DND-41 (cell line): Measurements from ENCODE around the gene MCL1.
"Not testable (repeated sequence)": the region's sequence is repeated elsewhere in the genome, so short reads cannot be mapped to it uniquely, and the experiment has no call there.

Experiments
- ATAC-seq: fragments of 200-7000 bp; cut with Tn5 transposase; 3 replicates; pipeline ENCODE4 v1.9.1; 2021; ENCODE audit warnings: low read depth; ENCODE audit not compliant: insufficient read depth
- DNase-seq: peaks from one replicate; pipeline ENCODE4 v3.0.0-alpha.2; 2020
- H2AFZ ChIP-seq: 2 replicates; pipeline ENCODE4 v1.6.0; 2012; ENCODE audit warnings: low read depth, low read length
- H3K27ac ChIP-seq: 2 replicates; pipeline ENCODE4 v1.5.1; 2012; ENCODE audit warnings: low read length, inconsistent platforms
- H3K27me3 ChIP-seq: fragments of 200-600 bp; sonication (generic); 2 replicates; pipeline ENCODE4 v1.6.0; 2012; ENCODE audit warnings: low read length, mild to moderate bottlenecking, inconsistent platforms; ENCODE audit not compliant: insufficient read depth, poor library complexity
- H3K36me3 ChIP-seq: 2 replicates; pipeline ENCODE4 v1.5.1; 2012; ENCODE audit warnings: low read length, inconsistent platforms; ENCODE audit not compliant: insufficient read depth
- H3K4me1 ChIP-seq: 2 replicates; pipeline ENCODE4 v1.5.1; 2012; ENCODE audit warnings: mild to moderate bottlenecking, low read length; ENCODE audit not compliant: insufficient read depth
- H3K4me2 ChIP-seq: 2 replicates; pipeline ENCODE4 v1.6.0; 2012; ENCODE audit warnings: mild to moderate bottlenecking, moderate library complexity, low read length, inconsistent platforms; ENCODE audit not compliant: insufficient read depth
- H3K4me3 ChIP-seq, 2 experiments: fragments of 200-600 bp in 1 of 2; shearing (Covaris generic) in 1 of 2; 2 replicates each; pipeline ENCODE4 v1.5.1; 2012 to 2016; ENCODE audit warnings: inconsistent platforms in 2 of 2, low read length in 2 of 2, mild to moderate bottlenecking in 2 of 2, low read depth in 1 of 2, moderate library complexity in 1 of 2
- H3K79me2 ChIP-seq: 2 replicates; pipeline ENCODE4 v1.6.0; 2012; ENCODE audit warnings: low read length, inconsistent platforms; ENCODE audit not compliant: insufficient read depth
- H3K9ac ChIP-seq: 2 replicates; pipeline ENCODE4 v1.6.0; 2012; ENCODE audit warnings: low read depth, mild to moderate bottlenecking, inconsistent platforms, low read length, moderate library complexity
- H3K9me3 ChIP-seq: 2 replicates; pipeline ENCODE4 v1.5.1; 2012; ENCODE audit warnings: low read length, moderate library complexity, mild to moderate bottlenecking, inconsistent platforms; ENCODE audit not compliant: insufficient read depth, severe bottlenecking
- H4K20me1 ChIP-seq: 2 replicates; pipeline ENCODE4 v1.6.0; 2012; ENCODE audit warnings: low read length; ENCODE audit not compliant: insufficient read depth
- CTCF ChIP-seq: IDR thresholded peaks from 2 replicates; pipeline ENCODE4 v1.5.1; 2012; ENCODE audit warnings: borderline replicate concordance, low read length, moderate library complexity, mild to moderate bottlenecking; ENCODE audit not compliant: poor library complexity, severe bottlenecking; ENCODE audit errors: extremely low read depth
- EZH2 ChIP-seq: IDR thresholded peaks from 3 replicates; pipeline ENCODE4 v1.6.1; 2012; ENCODE audit warnings: borderline replicate concordance, low read depth, mild to moderate bottlenecking, moderate library complexity, low read length, inconsistent platforms; ENCODE audit not compliant: severe bottlenecking

MCL1 gene

DNA sequence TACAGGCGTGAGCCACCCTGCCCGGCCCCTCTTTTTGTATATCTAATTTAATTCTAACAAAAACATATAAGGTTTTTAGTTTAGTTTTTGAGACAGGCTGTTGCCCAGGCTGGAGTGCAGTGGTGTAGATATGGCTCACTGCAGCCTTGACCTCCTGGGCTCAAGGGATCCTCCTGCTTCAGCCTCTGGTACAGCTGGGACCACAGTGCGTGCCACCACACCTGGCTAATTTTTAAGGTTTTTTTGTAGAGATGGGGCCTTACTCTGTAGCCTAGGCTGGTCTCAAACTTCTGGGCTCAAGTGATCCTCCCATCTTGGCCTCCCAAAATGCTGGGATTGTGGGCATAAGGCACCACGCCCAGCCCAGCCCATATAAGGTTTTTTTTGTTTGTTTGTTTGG is 31.2 kb upstream of the MCL1 start:
- H3K79me2 ChIP-seq: 0 out of 2 replicates have a peak, but pooled peaks cover 3% of the 10 kb centered on the region
- TF ChIP-seq EZH2 (no peak), CTCF (no peak)
- H3K4me3 ChIP-seq: no peak overlapping the region
- no peaks in the 10 kb centered on the region for H4K20me1 ChIP-seq
- ATAC-seq (no peak), DNase-seq (no peak)
- no peaks in the 10 kb centered on the region for H3K4me1 ChIP-seq
- no peaks in the 10 kb centered on the region for H3K27me3 ChIP-seq
- peaks cover 35% of the 10 kb centered on the region for H3K36me3 ChIP-seq
- no peak overlapping the region for H3K27ac ChIP-seq
- H2AFZ ChIP-seq: no peak overlapping the region
- H3K9ac ChIP-seq: no peak overlapping the region
- no peaks in the 10 kb centered on the region for H3K9me3 ChIP-seq
- no peak overlapping the region for H3K4me2 ChIP-seq

DNA sequence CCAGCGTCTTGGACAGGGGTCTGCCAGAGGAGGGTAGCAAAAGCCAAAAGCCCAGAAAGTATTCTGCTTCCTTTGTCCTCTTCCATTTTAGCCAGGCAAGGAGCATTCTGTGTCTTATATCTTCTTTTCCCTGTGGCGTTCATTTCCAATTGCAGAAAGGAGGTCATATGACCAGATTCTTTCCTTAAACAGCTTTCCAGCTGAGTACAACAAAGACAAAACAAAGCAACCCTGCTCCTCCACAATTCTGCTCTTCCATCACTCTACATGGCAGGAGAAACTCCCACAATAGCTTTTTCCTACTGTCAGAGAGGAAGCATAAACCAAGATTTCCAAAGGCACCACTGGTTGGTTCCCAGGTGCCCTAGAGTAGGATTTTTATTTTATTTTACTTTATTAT is 30.3 kb upstream of the MCL1 start:
- no peak overlapping the region for H2AFZ ChIP-seq
- TF ChIP-seq EZH2 (no peak), CTCF (no peak)
- peaks cover 30% of the 10 kb centered on the region for H3K36me3 ChIP-seq
- no peaks in the 10 kb centered on the region for H3K27me3 ChIP-seq
- no peak overlapping the region for H3K27ac ChIP-seq
- no peak overlapping the region for H3K4me2 ChIP-seq
- 0 out of 2 replicates have a peak, but pooled peaks cover 3% of the 10 kb centered on the region for H3K79me2 ChIP-seq
- no peak for ATAC-seq
- no peak overlapping the region for H3K9ac ChIP-seq
- no peaks in the 10 kb centered on the region for H3K9me3 ChIP-seq
- H3K4me3 ChIP-seq: no peak overlapping the region
- H4K20me1 ChIP-seq: no peaks in the 10 kb centered on the region
- no peaks in the 10 kb centered on the region for H3K4me1 ChIP-seq
- DNase-seq: no peak

GRCh38 chr1:150606463-150607142 is 27.2 kb upstream of the MCL1 start:
- Histone ChIP-seq H3K36me3 (peaks cover 16% of the 10 kb centered on the region), H3K9ac (no peak overlapping the region), H3K4me1 (no peaks in the 10 kb centered on the region), H3K4me2 (no peak overlapping the region), H3K27me3 (no peaks in the 10 kb centered on the region), H4K20me1 (no peaks in the 10 kb centered on the region), H3K27ac (no peak overlapping the region), H3K9me3 (no peaks in the 10 kb centered on the region), H2AFZ (no peak overlapping the region), H3K4me3 (no peak overlapping the region), H3K79me2 (0 out of 2 replicates have a peak, but pooled peaks cover 3% of the 10 kb centered on the region)
- no peak for TF ChIP-seq EZH2
- TF ChIP-seq CTCF: no peak
- ATAC-seq (no peak), DNase-seq (no peak)

DNA sequence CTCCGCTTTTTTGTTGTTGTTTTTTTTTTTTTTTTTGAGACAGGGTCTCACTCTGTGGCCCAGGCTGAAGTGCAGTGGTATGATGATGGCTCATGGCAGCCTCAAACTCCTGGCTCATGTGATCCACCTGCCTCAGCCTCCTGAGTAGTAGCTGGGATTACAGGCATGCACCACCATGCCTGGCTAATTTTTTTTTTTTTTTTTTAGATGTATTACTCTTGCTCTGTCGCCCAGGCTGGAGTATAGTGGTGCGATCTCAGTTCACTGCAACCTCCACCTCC is 26.0 kb upstream of the MCL1 start:
- H4K20me1 ChIP-seq, H3K79me2 ChIP-seq, H3K27ac ChIP-seq, H3K4me1 ChIP-seq, H3K4me2 ChIP-seq, DNase-seq, H3K9ac ChIP-seq, ATAC-seq, H2AFZ ChIP-seq, H3K9me3 ChIP-seq, H3K27me3 ChIP-seq, H3K4me3 ChIP-seq: not testable (repeated sequence)
- peaks cover 12% of the 10 kb centered on the region for H3K36me3 ChIP-seq
